GM21737 (cell line): ENCODE data around the gene CLEC20A.

ENCODE experiments used
- ATAC-seq: cut with Tn5 transposase; IDR thresholded peaks from one replicate; pipeline ENCODE4 v1.9.1; 2021; ENCODE audit warnings: mild to moderate bottlenecking, moderate library complexity; ENCODE audit not compliant: unreplicated experiment

The CLEC20A gene

GRCh38 chr1:178500936-178501554 lies 4.3 kb upstream of the CLEC20A start:
- no peak for ATAC-seq

GRCh38 chr1:178500091-178500770 lies 3.5 kb upstream of the CLEC20A start:
- ATAC-seq: no peak

DNA sequence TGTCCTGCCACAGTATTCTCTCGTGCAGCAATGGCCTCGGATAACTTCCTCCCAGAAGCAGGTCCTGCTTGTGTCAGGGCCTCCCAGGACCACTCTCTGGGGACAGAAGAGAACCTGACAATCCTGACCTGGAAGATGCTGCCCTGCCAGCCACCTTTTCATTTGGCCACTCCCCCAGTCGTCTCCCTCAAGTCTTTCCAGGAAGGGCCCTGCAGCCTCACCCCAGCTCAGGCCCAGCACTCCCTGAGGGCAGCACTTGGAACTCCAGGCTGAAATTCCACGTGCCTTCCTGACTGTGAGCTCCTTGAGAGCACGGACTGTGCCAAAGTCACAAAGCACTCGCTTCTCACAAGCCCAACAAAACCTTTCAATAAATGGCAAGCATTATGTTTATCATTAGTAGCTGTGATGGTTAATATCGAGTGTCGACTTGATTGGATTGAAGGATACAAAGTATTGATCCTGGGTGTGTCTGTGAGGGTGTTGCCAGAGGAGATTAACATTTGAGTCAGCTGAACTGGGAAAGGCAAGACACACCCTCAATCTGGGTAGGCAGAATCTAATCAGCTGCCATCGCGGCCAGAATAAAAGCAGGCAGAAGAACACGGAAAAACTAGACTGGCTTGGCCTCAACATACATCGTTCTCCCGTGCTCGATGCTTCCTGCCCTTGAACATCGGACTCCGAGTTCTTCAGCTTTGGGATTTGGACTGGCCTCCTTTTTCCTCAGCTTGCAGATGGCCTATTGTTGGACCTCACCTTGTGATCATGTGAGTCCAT lies 2.3 kb upstream of the CLEC20A start:
- no peak for ATAC-seq

DNA sequence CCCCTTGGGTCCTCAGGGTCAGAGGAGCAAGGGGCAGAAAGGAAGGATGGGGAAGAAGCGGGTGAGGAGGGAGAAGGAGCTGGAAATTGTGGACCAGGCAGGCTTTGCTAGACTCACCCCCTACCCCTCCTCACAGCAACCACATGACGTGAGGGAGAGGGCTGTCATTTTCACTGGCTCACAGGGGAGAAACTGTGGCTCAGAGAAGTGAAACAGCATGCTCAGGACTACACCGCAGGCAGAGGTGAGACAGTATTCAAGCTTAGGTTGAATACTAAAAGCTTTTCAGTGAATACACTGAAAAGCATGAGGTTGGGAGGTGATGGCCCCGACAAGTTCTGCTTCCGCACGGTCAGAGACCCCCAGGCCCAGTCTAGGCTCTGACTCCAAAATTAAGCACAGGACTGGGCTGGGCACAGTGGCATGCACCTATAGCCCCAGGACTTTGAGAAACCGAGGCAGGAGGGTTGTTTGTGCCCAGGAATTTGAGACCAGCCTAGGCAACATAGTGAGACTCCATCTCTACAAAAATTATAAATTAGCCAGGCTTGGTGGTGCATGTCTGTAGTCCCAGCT lies 1.2 kb upstream of the CLEC20A start:
- ATAC-seq: no peak

DNA sequence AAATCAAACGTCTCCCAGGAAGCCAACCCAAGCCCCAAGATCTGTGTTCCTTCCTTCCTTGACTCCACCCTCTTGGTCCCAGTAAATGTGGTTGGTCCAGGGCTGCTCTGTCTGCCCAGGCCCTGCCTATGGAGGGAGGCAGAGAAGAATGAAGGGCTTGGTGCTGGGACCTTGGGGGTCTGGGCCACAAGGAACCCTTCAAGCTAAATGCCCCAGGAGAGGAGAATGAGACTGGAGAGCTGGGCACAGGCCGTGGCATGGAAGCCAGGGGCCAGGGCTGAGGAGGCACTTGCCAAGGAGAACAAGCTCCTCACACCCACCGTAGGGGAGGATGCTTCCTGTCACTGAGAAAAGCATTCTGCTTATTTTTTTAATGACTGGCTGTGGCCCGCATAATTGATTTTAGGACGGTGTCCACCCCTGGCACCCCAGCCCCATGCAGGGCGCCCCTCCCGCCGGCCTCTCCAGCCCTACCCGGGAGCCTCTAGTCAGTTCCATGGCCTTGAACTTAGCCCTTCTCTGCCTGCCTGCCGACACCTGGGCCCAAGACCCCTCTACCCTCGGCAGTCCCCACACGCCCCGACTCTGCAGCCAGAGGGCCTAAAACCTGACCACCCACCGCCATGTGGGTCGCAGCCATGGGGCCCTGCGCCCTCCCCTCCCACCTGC lies 889 bp downstream of the CLEC20A start:
- no peak for ATAC-seq

- ATAC-seq: no peak
Measured at GRCh38 chr1:178495158-178495557, 1.6 kb downstream of the CLEC20A start.

- ATAC-seq: no peak
Measured at GRCh38 chr1:178494569-178494971, 2.2 kb downstream of the CLEC20A start.

- ATAC-seq: no peak
Measured at GRCh38 chr1:178493301-178493741, 3.4 kb downstream of the CLEC20A start.

- ATAC-seq: no peak
Measured at GRCh38 chr1:178492341-178492740, 4.4 kb downstream of the CLEC20A start.

GRCh38 chr1:178491721-178492120 lies 5.0 kb downstream of the CLEC20A start:
- no peak for ATAC-seq

DNA sequence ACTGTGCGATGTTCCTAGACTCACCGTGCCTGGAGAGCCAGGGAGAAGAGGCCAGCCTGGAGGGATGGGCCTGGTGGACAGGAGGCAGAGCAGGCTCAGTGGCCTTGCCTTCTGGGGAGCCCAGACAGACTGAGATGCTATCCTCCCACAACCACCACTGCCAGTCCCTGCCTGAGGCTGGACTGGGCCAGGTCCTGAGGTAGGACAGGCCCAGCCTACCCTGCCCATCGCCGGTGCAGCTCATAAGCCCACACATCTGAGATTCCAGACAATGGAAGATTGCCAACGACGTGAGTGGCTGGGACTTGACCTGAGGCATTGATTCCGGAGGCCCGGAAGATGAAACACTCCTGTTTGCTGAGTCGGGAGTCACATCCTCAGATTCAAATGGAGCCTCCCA lies 5.8 kb downstream of the CLEC20A start:
- ATAC-seq: no peak

GRCh38 chr1:178490136-178490535 lies 6.6 kb downstream of the CLEC20A start:
- no peak for ATAC-seq

DNA sequence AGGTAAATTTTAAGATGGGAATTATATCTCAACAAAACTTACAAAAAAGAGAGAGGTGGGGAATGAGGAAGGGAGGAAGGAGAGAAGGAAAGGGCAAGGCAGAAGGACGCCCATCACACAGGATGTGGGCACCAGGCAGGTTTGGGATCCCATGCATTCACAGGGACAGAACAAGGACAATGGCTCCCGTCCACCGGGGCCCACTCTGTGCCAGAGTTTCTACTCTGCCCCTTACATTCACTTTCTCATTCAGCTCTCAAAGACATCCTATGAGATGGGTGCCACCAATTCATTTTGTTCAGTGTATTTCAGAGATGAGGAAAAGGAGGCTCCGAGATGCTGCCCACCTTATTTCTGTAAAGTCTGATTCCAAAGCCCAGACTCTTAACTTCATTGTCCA lies 7.4 kb downstream of the CLEC20A start:
- ATAC-seq: no peak

- ATAC-seq: no peak
Measured at GRCh38 chr1:178488393-178488792, 8.4 kb downstream of the CLEC20A start.

DNA sequence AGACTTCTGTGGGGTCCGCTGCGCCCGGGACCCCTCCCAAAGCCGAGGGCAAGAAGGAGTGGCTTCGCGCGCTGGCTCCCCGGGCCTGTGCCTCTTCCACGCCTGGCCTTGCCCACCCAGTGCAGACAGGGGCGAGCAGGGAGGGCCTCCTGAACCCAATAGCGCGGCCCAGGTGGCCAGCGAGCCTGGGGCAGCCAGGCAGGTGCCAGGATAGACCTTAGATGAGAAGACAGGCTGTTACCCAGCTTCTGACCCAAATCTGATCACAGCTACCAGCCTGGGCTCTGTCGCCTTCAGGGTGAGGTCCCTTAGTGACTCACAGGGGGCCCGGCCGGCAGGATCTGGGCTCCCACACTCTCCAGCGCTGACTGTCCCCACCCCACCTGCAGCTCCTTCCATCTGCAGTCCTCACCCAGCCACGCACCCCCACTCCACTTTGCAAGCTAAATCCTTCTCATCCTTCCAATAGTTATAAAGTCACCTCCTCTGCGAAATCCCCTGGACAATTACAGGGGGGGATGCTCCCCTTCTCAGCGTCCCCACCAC lies 9.6 kb downstream of the CLEC20A start:
- no peak for ATAC-seq

DNA sequence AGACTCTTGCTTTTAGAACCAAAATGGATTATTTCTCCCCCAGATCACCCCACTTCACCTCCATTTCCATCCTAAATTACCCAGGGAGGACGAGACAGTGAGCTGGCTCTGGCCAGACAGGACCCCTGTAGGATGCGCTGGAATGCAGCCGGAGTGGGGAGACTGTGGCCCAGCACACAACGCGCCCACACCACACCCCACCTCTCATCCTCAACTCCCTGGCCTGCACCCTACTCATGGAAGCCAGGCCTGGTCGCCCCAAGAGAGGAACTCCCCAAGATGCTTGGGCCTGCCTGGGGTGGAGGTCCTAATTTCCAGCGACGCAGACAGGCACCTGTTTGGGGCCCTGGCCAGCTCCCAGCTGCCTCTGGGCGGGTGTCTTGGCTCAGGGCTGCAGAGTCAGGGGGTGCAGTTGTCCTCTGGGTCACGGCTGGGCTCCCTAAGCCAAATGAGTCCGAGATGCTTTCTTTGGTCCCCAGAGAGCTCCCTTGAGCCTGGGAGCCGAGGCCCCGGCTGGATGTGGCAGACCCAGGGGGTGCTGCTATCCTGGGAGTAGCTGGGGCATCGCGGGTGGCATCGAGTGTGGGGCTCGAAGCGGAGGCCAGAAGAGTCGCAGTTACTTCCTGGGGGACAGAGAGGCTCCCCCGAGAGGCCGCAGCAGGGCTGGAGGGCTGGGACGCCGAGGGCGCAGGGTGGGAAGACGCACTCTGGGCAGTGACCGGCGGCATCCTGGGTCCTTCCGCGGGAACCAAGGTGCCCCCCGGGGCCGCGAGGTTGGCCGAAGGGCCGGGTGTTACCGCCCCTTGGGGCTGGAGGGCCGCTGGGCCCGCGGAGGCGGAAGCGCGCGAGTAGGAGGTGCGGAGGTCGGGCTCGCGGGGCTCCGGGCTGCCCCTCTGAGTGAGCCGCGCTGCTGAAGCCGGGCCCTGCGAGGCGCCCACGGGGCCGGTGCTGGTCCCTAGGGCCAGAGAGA lies 10.4 kb downstream of the CLEC20A start:
- no peak for ATAC-seq

DNA sequence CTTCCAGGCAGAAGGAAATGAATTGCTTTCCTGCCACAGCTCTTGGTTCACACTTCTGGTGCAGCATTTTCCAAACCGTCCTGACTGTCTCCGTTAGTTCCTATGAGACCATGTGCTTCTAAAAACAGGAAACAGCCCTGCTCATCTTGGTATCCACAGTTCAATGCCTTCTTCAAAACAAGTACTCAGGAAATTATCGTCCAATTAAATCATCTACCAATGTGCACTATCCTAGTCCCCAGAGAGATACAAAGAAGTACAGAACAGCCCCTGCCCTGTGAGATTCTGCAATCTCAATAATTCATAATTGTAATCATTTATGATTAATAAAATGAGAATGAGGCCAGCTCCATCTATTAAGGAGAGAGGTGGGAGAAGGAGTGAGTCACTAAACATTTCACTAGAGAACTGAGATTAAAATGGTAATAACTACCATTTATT lies 11.2 kb downstream of the CLEC20A start:
- ATAC-seq: no peak

DNA sequence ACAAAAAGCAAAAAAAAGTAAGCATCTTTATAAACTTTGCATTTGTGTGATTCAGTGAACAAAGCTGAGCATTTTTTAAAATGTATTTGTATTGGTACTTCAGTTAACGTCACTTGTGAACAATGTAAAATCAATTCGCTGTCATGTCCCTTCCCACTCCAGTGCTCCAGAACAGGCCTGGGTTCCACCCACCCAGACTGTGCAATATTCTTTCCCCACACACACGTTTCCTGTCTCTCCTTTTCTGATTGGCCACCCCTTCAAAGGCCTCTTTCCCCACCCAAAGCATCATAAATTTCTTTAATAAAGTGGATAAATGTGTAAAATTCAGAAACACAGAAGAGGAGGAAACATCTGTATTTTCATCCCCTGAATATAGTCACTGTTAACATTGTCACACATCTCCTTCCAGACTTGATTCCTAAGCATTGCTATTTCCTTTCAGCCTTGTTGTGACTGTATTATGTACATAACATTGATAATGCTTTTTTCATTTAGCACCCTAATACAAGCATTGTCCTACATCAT lies 12.0 kb downstream of the CLEC20A start:
- no peak for ATAC-seq

- ATAC-seq: no peak
Measured at GRCh38 chr1:178483251-178483957, 13.4 kb downstream of the CLEC20A start.
